IPS-NIHi7 (cell line): Measurements from ENCODE around the gene FBXL7.

Experiments used
- DNase-seq: peaks from one replicate; pipeline ENCODE4 v3.0.0; 2012; ENCODE audit warnings: mixed read lengths; ENCODE audit errors: extremely low spot score

FBXL7 gene

GRCh38 chr5:15577132-15577531, 77.2 kb downstream of the FBXL7 start:
- no peak for DNase-seq

DNA sequence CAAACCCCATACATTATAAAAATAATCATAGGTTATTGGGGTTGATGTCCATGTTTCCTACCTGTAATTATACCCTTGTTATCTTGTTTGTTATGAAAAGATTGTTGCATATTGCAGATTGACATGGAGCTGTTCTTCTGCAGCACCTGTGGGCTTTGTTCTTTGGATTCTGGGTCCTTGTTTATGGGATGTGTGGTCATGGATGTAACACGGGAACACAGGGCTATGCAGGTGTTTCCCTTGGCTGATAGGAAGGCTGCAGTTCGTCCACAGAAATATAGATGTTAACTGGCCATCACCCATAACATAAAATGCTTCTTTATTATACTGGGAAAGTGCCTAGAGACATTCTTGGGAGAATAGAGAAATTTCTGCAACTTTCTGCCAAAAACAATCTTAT, 77.9 kb downstream of the FBXL7 start:
- DNase-seq, result no peak

GRCh38 chr5:15579193-15579990, 79.4 kb downstream of the FBXL7 start:
- DNase-seq, result no peak

DNA sequence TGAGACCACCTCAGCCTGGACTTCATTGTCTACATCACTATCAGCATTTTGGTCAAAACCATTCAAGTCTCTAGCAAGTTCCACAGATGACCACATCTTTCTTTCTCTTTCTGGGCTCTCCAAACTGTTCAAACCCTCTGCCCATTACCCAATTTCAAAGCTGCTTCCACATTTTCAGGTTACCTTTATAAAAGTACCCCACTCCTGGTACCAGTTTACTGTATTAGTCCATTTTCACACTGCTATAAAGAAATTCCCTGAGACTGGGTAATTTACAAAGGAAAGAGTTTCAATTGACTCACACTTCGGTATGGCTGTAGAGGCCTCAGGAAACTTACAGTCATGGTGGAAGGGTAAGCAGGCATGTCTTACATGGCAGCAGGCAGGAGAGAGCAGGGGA, 84.5 kb downstream of the FBXL7 start:
- DNase-seq, result no peak

DNA sequence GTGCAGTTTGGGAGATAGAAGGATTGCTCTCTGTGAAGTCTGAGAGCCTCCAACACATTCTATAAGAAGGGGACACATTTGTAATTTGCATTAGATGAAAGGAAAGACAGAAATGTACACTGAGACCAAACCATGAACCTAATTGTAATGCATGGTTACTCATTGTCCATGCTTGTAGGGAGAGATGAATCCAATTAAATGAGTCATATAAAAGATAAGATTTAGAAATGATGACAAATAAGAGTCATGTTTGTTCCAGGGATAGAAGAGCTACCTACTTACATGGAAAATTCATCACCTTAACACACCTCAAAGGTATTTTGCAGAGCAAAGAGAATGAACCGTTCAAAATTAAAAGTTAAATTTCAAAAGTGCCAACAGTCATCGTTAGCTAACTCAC, 85.1 kb downstream of the FBXL7 start:
- no peak for DNase-seq

- DNase-seq, result no peak
Measured at GRCh38 chr5:15585841-15586591, 86.0 kb downstream of the FBXL7 start.

DNA sequence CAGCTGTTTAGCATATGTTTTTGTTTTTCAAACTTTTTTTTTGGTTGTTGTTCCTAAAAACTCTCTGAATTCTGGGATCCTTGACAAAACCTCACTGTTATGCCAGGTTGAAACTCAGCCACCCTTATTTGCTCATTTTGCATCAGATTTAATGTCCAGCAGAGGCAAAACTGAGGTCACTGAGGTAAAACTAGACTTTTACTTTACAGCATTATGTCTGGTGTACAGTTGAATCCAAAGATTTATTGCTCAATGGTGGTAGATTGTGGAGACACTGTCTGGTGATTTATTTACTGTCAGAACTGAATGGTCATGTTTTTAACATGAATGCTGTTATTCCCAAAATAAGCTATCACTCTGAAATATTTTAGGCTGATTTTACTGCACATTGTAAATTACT, 87.9 kb downstream of the FBXL7 start:
- DNase-seq, result no peak

DNA sequence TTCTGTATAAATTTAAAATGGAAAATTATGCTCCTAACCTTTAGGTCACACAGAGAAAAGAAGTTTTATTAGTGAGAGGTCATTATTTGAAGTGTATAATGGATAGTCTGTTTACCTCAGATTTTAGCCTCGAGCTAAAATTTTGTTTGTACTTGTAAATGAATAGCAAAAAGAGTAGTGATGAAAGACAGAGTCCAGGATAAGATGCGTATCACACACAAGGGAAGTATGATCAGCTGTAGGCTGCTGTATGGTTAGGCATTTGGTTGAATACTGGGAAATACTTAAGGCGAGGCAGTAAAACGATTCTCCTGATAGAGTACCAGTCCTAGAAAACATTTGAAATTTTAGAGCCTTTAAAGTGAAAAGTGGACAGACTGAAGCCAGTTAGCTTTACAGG, 92.7 kb downstream of the FBXL7 start:
- DNase-seq, result no peak

DNA sequence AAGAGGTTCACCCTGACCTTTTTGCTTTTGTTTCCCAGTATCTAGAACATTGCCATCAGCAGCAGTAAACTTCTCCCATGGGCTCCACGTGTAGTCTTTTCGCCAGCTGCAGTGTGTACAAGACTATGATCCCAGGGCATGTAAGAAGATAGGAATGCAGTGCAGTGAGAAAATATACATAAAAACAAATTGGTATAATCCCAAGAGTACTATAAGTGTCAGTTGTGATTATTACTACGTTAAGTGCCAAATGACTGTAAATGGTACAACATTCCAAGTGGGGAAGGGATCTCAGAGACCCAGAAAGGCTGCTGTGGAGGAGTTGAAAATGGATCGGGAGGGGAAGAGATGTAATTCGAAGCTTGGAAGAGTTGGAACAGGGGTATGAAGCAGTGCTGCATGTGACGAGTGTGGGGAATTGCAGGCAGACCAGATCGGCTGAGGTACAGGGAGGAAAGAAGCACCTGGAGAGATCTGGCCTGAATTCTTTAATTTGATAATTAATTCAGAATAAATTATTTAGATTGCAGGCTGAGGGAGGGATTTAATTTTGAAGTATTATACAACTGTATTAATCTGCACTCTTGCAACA, 95.1 kb downstream of the FBXL7 start:
- peak; percentile 32 for DNase-seq

DNA sequence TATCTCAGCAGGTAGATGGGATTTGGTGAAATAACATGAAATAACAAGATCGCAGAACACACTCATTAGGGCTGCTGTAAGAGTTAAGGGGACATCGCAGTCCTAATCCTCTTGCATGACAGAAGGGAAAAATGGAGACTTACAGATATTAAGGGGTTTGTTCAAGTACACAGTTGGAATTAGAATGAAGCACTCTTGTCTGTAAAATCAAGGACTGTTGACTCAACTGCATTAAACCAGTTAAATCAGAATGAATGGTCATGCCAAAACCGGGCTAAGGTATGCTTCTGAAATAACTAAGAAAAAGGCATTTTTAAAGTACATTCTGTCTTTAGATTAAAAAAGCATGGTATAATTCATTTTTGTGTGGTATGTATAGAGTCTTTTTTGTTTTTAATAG, 95.9 kb downstream of the FBXL7 start:
- DNase-seq, result no peak

DNA sequence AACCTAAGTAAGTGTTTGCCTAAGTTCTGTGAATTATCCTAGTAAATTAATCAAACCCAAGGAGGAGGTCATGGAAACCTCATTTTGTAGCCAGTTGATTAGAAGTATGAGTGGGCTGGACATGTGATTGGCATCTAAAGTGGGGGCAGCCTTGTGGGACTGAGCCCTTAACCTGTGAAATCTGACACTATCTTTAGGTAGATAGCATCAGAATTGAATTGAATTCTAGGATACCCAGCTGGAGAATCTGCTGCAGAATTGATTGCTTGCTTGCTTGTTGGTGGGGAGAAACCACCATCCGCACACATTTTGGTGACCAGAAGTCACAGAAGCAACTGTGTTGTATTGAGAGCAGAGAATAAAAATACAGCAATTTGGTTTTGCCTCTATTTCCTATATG, 97.0 kb downstream of the FBXL7 start:
- no peak for DNase-seq

DNA sequence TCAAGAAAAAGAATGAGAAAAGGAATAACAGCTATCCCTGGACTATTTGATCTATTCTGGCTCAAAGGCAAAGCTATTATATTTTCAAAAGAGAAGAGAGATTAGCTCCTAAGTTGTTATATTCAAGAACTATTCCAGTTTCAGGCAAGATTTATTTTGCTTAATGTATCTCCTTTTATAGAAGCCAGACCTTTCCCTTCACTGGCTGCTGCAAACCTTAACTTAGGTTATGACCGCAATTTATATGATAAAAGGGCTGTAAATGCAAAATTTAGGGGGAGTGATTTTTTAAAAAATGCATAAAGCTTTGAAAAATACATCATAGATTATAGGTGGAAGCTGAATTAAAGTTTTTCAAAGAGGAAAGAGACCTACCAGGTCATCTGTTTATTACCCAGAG, 97.8 kb downstream of the FBXL7 start:
- no peak for DNase-seq

GRCh38 chr5:15598294-15598902, 98.4 kb downstream of the FBXL7 start:
- DNase-seq, result no peak

GRCh38 chr5:15600035-15600434, 100.1 kb downstream of the FBXL7 start:
- no peak for DNase-seq

GRCh38 chr5:15601274-15601673, 101.3 kb downstream of the FBXL7 start:
- DNase-seq, result no peak

- no peak for DNase-seq
Measured at GRCh38 chr5:15601853-15602252, 101.9 kb downstream of the FBXL7 start.

GRCh38 chr5:15604986-15605385, 105.0 kb downstream of the FBXL7 start:
- no peak for DNase-seq

- DNase-seq, result no peak
Measured at GRCh38 chr5:15606197-15606596, 106.2 kb downstream of the FBXL7 start.

- DNase-seq, result no peak
Measured at GRCh38 chr5:15607076-15607475, 107.1 kb downstream of the FBXL7 start.

DNA sequence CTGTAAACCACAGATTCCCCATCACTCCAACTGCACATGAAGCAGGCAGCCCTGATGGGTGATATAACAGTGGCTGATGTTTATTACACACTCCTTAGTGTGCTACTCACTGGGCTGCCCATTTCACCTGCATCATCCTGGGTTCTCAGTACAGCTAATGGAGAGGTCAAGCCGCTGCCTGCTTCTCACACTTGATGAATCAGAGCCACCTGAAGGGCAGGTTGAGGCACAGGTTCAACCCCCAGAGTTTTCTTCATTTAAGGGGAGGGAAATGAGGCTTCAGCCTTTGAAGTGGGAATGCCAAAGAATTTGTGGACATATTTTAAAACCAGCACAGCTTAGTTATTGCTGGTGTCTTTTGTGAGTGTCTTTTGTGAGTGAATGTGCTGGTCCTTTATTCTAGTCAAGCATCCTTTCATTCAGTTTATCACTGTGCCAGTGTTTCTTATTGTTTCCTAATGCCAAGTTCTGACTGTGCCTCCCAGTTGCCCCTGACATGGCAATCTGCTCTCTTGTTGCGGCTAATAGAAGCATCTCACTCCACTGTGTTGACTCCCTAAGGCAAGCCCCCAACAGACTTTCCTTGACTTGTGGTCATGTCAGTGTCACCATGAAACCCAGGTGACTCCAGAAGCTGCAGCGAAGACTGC, 109.2 kb downstream of the FBXL7 start:
- no peak for DNase-seq

GRCh38 chr5:15610216-15610615, 110.2 kb downstream of the FBXL7 start:
- peak; percentile 28 for DNase-seq

DNA sequence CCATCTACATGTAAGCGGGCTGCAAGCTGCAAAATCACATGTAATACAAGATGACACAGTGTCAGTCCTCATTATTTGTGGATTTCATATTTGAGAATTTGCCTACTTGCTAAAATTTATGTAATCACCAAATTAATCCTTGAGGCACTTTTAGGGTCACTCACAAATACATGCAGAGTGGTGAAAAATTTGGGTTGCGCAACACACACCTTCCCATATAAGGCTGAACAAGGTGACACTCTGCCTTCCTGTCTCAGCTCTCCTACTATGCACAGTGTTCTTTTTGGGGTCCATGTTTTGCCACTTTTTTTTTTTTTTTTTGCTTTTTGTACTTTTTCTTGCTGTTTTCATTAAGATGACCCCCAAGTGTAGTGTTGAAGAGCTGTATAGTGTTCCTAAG, 111.0 kb downstream of the FBXL7 start:
- DNase-seq, result no peak
